Fibroblast of villous mesenchyme (primary cell): ENCODE measurements around the gene CEP164. TPM values are rescaled to one million over a fixed set of nuclear protein-coding genes. Genes with fewer than 3 reads are reported as not detected.
"Not testable (repeated sequence)": the region's sequence is repeated elsewhere in the genome, so short reads cannot be mapped to it uniquely, and the experiment has no call there.

Experiments
- DNase-seq: peaks from one replicate; pipeline ENCODE4 v3.0.0-alpha.2; 2010; ENCODE audit warnings: low read depth
- H3K4me3 ChIP-seq: 2 replicates; pipeline ENCODE4 v1.5.1; 2011; ENCODE audit warnings: low read depth, mild to moderate bottlenecking, low read length
- total RNA-seq: library from RNA; depleted of rRNA; stranded (reverse); fragments of >200 nt; gene quantifications from 2 replicates; pipeline ENCODE4 v1.2.3, GENCODE V29; 2012
- TF ChIP-seq, protein P1 (sequence below): IDR thresholded peaks from 2 replicates; pipeline ENCODE4 v1.5.1; 2012; ENCODE audit warnings: low read depth, mild to moderate bottlenecking, low read length; ENCODE audit not compliant: insufficient read depth

The CEP164 gene
- total RNA-seq, 1 donor, result 33.7 TPM

DNA sequence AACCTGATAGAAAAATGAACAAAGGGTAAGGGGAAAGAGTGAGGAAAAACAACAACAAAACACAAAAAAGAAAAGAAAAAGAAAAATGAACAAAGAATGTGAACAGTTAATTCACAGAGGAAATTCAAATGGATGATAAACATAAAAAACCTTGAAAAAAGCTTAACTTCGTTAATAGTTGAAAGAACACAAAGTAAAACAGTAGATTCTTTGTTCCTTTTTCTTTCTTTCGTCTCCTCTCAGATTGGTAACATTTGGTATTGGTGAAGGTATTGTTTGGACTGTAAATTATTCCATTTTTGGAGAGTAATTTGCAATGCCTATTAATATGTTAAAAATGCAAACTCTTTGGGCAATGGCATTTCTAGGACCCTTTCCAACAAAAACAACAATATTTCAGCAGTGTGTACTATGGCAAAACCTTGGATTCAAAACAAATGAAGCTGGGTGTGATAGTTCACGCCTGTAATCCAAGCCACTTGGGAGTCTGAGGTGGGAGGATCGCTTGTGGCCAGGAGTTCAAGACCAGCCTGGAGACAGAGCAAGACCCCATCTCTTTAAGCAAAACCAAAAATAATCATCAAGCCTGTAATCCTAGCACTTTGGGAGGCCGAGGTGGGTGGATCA lies 8.3 kb upstream of the CEP164 start:
- H3K4me3 ChIP-seq, result no peak overlapping the region
- peak; percentile 42 for DNase-seq
- TF ChIP-seq, protein P1, sequence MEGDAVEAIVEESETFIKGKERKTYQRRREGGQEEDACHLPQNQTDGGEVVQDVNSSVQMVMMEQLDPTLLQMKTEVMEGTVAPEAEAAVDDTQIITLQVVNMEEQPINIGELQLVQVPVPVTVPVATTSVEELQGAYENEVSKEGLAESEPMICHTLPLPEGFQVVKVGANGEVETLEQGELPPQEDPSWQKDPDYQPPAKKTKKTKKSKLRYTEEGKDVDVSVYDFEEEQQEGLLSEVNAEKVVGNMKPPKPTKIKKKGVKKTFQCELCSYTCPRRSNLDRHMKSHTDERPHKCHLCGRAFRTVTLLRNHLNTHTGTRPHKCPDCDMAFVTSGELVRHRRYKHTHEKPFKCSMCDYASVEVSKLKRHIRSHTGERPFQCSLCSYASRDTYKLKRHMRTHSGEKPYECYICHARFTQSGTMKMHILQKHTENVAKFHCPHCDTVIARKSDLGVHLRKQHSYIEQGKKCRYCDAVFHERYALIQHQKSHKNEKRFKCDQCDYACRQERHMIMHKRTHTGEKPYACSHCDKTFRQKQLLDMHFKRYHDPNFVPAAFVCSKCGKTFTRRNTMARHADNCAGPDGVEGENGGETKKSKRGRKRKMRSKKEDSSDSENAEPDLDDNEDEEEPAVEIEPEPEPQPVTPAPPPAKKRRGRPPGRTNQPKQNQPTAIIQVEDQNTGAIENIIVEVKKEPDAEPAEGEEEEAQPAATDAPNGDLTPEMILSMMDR, result no peak

DNA sequence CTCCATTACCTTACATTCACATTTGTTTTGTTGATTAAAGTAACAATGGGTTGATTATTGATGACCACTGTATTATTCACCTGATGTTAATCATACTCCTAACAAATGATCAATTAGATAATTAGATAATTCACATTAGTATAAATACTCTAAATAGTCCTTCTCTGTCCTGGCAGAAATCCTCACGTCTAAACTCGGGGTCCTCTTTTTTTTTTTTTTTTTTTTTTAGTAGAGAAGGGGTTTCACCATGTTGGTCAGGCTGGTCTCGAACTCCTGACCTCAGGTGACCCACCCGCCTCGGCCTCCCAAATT lies 443 bp upstream of the CEP164 start:
- not testable (repeated sequence) for DNase-seq
- H3K4me3 ChIP-seq, result peak overlapping the region; percentile 92

DNA sequence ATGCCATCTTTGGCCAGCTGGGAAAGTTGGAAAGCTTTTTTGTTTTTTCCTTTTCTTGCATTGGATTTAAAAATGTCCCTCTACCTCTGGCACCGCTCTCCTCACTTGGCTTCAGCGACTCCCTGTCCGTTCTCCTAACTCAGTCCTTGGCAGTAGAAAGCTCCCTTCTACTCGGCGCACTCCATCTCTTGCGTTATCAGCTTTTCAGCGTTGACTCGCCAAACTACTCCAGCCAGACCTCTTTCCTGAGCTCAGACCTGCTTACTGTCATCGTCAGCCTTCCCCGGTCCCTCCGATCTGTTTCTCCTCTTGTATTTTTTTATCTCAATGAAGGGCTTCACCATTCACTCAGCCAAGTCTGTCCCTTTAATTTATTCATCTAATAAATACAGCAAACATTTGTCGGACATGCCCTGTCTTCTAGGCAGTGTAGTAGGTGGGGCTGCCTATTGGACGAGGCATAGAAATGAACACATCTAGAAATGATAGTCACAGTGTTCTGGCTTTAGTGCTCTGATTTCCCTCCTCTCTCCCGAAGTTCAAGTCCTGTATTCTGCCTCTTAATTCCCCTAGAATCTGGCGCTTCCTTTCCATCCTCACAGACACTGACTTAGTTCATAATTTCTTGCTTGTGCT lies 839 bp downstream of the CEP164 start:
- H3K4me3 ChIP-seq, result peak overlapping the region; percentile 92
- DNase-seq, result peak; percentile 67
- TF ChIP-seq, protein P1, result no peak

DNA sequence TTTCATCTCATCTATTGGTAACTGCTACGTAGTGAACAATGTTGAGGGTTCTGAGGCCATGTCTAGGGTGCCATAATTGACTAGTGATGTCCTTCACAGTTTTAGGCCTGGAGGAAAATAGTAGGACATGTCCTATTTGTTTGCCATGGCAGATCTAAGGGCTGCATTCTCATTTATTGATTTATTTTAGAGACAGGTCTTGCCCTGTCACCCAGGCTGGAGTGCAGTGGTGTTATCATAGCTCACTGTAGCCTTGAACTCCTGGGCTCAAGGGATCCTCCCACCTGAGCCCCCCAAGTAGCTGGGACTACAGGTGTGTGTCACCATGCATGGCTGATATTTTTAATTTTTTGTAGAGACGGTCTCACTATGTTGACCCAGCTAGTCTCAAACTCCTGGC lies 5.2 kb downstream of the CEP164 start:
- TF ChIP-seq, protein P1, result no peak
- DNase-seq, result no peak
- H3K4me3 ChIP-seq, result no peak overlapping the region

DNA sequence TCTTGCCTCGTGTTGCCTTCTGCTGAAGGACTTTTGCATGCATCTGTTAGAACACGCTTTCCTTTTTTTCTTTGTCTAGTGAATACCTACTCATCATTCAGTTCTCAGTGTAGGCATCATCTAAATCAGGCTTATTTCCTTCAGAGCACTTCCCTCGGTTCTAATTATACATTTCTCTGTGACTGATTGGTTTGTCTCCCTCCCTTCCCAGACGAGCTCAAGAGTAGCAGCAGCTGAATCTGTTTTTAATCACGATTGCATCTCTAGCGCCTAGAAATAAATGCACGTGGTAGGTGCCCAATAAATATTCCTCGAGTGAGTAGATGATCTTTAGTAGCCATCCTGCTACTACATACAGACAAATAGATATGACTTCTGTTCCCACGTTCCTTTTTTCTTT lies 6.3 kb downstream of the CEP164 start:
- H3K4me3 ChIP-seq, result no peak overlapping the region
- no peak for DNase-seq
- TF ChIP-seq, protein P1, result no peak

DNA sequence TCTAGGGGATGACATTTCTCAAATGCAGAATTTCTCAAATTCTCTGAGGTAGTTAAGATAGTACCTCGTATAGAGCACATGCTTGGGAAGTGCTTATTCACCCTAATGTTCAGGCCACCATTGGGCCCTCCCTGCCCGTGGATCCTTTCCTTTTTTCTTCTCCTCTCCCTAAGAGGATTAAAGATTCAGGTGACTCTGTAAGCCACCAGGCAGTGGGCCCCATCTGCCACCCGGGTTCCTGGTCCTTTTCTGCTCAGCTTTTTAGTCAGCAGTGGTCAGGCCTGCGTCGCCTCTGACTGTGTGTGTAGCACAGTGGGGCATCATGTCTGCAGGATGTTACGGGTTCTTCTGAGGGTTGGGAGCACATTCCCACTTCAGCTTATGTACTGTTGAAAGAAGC lies 7.2 kb downstream of the CEP164 start:
- no peak overlapping the region for H3K4me3 ChIP-seq
- DNase-seq, result no peak
- TF ChIP-seq, protein P1, result no peak

DNA sequence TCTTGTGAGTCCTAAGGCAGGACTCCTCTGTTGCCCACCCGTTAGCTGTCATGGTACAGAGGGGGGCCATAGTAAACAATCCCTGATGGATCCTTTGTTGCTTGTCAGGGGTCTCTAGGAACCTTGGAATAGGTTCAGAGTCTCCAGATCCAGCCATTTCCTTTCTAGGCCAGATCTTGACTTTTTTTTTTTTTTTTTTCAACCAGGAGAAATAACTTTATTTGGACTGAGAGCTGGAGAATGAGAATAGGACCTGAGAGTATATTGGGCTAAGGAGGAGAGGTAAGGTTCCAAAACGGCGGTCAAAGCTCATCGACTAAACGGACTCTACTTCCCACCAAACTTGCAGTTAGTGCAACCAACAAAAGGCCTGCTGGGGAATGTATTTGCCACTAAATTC lies 7.7 kb downstream of the CEP164 start:
- no peak overlapping the region for H3K4me3 ChIP-seq
- TF ChIP-seq, protein P1, result no peak
- no peak for DNase-seq
